K562 (cell line): Measurements from ENCODE around the gene ACKR3. TPM values are rescaled to one million over a fixed set of nuclear protein-coding genes. Genes with fewer than 3 reads are reported as not detected.

Experiments used
- ETV1 ChIP-seq: fragments of 450-650 bp; conservative IDR thresholded peaks from 2 replicates; pipeline ENCODE4 v1.6.1; 2016; ENCODE audit warnings: missing genetic modification characterization, control low read depth, low read depth, missing compliant biosample characterization
- NFIC ChIP-seq: fragments of 450-650 bp; IDR thresholded peaks from 2 replicates; pipeline ENCODE4 v1.6.1; 2017; ENCODE audit warnings: mild to moderate bottlenecking, inconsistent platforms
- ZNF384 ChIP-seq: IDR thresholded peaks from 2 replicates; pipeline ENCODE4 v1.6.1; 2012; ENCODE audit warnings: low read depth, low read length, improper control_type of control experiment
- polyA plus RNA-seq, 8 experiments: library from polyadenylated mRNA; depleted of rRNA in 4 of 8; stranded (reverse) in 5 of 8; unstranded in 3 of 8; fragments of >200 nt; fragmentation: Nextera tagmentation in 2 of 8; fragmentation: Illumina TruSeq in 1 of 8; extraction: Ambion mirVana in 2 of 8; extraction: Trizol in 1 of 8; gene quantifications; 2 replicates each; pipeline versions ENCODE4 v1.2.1 to v1.2.3, GENCODE V29; 2011 to 2014; ENCODE audit warnings: inconsistent platforms in 1 of 8, missing spikeins in 1 of 8
- total RNA-seq, 7 experiments: library from RNA; depleted of rRNA in 6 of 7; stranded (reverse); fragments of >200 nt in 6 of 7; fragmentation: Illumina TruSeq in 2 of 7; extraction: Trizol in 2 of 7; gene quantifications; 2 replicates each; pipeline versions ENCODE4 v1.2.1 to v1.2.3, GENCODE V29; 2011 to 2021; ENCODE audit warnings: low replicate concordance in 1 of 7
- TF ChIP-seq, protein P1 (sequence below): sonication (generic); formaldehyde crosslinking; IDR thresholded peaks from 2 replicates; pipeline ENCODE4 v1.4.0; 2020; ENCODE audit warnings: mild to moderate bottlenecking, missing genetic modification reagents
- TF ChIP-seq, protein P2 (sequence below): fragments of 250-450 bp; sonication (Bioruptor Pico); IDR thresholded peaks from 2 replicates; pipeline ENCODE4 v1.4.0; 2020; ENCODE audit warnings: mild to moderate bottlenecking, moderate library complexity
- TF ChIP-seq, protein P3 (sequence below): fragments of 150-350 bp; IDR thresholded peaks from 2 replicates; pipeline ENCODE4 v1.6.1; 2014; ENCODE audit warnings: low read depth, mild to moderate bottlenecking, low read length, borderline replicate concordance
- TF ChIP-seq, protein P4 (sequence below), 2 experiments: IDR thresholded peaks in 1 of 2; conservative IDR thresholded peaks in 1 of 2; 2 replicates each; pipeline ENCODE4 v1.6.1; 2016; ENCODE audit warnings: low read depth in 2 of 2, mild to moderate bottlenecking in 1 of 2, missing compliant biosample characterization in 1 of 2, missing genetic modification characterization in 1 of 2, moderate library complexity in 1 of 2
- TF ChIP-seq, protein P5 (sequence below), 2 experiments: fragments of 450-650 bp in 1 of 2; IDR thresholded peaks; 2 replicates each; pipeline ENCODE4 v1.6.1; 2011 to 2017; ENCODE audit warnings: low read depth in 2 of 2, antibody characterized with exemption in 1 of 2, borderline replicate concordance in 1 of 2, low read length in 1 of 2, mild to moderate bottlenecking in 1 of 2, mixed read lengths in 1 of 2; ENCODE audit not compliant: control insufficient read depth in 1 of 2
- TF ChIP-seq, protein P6 (sequence below): fragments of 450-650 bp; IDR thresholded peaks from 2 replicates; pipeline ENCODE4 v1.6.1; 2016; ENCODE audit warnings: antibody characterized with exemption

The ACKR3 gene
- total and polyA plus RNA-seq, 9 of the 15 experiments (the other 6 are each of a cell fraction or from before 2014, with no cell fraction given) = 0.07 TPM; not detected in 8

DNA sequence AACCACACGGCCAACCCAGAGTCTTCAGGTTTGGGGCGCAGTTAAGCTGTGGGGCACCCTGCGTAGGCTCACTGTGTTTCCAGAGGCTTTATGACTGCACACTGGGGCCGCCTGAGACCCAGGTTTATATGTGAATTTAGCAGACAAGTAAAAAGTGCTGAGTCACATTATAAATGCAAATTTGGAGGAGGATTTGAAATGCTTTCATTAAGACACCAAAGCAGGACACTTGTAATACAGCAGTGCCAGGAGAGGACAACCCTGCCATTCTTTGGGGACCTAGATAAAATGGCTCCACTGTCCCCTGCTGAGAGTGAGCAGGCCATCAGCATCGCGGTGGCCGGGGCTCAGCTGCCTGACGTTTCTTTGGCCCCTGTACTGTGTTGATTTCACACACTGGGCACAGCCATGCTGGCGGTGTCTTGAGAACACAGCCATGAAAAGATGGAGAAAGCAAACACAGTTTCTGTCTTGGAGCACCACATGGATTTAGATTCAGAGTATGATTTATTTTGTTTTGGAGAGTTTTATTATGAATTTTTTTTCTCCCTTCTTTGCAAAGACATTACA lies 10.2 kb downstream of the ACKR3 start (continued):
- TF ChIP-seq, protein P1, sequence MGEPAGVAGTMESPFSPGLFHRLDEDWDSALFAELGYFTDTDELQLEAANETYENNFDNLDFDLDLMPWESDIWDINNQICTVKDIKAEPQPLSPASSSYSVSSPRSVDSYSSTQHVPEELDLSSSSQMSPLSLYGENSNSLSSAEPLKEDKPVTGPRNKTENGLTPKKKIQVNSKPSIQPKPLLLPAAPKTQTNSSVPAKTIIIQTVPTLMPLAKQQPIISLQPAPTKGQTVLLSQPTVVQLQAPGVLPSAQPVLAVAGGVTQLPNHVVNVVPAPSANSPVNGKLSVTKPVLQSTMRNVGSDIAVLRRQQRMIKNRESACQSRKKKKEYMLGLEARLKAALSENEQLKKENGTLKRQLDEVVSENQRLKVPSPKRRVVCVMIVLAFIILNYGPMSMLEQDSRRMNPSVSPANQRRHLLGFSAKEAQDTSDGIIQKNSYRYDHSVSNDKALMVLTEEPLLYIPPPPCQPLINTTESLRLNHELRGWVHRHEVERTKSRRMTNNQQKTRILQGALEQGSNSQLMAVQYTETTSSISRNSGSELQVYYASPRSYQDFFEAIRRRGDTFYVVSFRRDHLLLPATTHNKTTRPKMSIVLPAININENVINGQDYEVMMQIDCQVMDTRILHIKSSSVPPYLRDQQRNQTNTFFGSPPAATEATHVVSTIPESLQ (CRISPR knock-in tag) = no peak
- TF ChIP-seq, protein P2, sequence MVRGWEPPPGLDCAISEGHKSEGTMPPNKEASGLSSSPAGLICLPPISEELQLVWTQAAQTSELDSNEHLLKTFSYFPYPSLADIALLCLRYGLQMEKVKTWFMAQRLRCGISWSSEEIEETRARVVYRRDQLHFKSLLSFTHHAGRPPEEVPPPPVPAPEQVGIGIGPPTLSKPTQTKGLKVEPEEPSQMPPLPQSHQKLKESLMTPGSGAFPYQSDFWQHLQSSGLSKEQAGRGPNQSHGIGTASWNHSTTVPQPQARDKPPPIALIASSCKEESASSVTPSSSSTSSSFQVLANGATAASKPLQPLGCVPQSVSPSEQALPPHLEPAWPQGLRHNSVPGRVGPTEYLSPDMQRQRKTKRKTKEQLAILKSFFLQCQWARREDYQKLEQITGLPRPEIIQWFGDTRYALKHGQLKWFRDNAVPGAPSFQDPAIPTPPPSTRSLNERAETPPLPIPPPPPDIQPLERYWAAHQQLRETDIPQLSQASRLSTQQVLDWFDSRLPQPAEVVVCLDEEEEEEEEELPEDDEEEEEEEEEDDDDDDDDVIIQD (CRISPR knock-in tag) = no peak
- TF ChIP-seq, protein P3, sequence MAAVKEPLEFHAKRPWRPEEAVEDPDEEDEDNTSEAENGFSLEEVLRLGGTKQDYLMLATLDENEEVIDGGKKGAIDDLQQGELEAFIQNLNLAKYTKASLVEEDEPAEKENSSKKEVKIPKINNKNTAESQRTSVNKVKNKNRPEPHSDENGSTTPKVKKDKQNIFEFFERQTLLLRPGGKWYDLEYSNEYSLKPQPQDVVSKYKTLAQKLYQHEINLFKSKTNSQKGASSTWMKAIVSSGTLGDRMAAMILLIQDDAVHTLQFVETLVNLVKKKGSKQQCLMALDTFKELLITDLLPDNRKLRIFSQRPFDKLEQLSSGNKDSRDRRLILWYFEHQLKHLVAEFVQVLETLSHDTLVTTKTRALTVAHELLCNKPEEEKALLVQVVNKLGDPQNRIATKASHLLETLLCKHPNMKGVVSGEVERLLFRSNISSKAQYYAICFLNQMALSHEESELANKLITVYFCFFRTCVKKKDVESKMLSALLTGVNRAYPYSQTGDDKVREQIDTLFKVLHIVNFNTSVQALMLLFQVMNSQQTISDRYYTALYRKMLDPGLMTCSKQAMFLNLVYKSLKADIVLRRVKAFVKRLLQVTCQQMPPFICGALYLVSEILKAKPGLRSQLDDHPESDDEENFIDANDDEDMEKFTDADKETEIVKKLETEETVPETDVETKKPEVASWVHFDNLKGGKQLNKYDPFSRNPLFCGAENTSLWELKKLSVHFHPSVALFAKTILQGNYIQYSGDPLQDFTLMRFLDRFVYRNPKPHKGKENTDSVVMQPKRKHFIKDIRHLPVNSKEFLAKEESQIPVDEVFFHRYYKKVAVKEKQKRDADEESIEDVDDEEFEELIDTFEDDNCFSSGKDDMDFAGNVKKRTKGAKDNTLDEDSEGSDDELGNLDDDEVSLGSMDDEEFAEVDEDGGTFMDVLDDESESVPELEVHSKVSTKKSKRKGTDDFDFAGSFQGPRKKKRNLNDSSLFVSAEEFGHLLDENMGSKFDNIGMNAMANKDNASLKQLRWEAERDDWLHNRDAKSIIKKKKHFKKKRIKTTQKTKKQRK = no peak
- TF ChIP-seq ZNF384 (no peak), ETV1 (tag) (no peak), NFIC (no peak)
- TF ChIP-seq, protein P4, sequence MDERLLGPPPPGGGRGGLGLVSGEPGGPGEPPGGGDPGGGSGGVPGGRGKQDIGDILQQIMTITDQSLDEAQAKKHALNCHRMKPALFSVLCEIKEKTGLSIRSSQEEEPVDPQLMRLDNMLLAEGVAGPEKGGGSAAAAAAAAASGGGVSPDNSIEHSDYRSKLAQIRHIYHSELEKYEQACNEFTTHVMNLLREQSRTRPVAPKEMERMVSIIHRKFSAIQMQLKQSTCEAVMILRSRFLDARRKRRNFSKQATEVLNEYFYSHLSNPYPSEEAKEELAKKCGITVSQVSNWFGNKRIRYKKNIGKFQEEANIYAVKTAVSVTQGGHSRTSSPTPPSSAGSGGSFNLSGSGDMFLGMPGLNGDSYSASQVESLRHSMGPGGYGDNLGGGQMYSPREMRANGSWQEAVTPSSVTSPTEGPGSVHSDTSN (CRISPR knock-in tag; IDR thresholded peaks at IDR 0.05; ENCODE audit: low read depth) = no peak
- TF ChIP-seq, protein P4 (tag; conservative IDR thresholded peaks at IDR 0.05; ENCODE audit: low read depth) = no peak
- TF ChIP-seq, protein P5, sequence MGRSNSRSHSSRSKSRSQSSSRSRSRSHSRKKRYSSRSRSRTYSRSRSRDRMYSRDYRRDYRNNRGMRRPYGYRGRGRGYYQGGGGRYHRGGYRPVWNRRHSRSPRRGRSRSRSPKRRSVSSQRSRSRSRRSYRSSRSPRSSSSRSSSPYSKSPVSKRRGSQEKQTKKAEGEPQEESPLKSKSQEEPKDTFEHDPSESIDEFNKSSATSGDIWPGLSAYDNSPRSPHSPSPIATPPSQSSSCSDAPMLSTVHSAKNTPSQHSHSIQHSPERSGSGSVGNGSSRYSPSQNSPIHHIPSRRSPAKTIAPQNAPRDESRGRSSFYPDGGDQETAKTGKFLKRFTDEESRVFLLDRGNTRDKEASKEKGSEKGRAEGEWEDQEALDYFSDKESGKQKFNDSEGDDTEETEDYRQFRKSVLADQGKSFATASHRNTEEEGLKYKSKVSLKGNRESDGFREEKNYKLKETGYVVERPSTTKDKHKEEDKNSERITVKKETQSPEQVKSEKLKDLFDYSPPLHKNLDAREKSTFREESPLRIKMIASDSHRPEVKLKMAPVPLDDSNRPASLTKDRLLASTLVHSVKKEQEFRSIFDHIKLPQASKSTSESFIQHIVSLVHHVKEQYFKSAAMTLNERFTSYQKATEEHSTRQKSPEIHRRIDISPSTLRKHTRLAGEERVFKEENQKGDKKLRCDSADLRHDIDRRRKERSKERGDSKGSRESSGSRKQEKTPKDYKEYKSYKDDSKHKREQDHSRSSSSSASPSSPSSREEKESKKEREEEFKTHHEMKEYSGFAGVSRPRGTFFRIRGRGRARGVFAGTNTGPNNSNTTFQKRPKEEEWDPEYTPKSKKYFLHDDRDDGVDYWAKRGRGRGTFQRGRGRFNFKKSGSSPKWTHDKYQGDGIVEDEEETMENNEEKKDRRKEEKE (IDR thresholded peaks at IDR 0.05; ENCODE audit: borderline replicate concordance in 1 of 2, control insufficient read depth in 1 of 2, low read depth in 2 of 2, low read length in 1 of 2) = no peak
- TF ChIP-seq, protein P6, sequence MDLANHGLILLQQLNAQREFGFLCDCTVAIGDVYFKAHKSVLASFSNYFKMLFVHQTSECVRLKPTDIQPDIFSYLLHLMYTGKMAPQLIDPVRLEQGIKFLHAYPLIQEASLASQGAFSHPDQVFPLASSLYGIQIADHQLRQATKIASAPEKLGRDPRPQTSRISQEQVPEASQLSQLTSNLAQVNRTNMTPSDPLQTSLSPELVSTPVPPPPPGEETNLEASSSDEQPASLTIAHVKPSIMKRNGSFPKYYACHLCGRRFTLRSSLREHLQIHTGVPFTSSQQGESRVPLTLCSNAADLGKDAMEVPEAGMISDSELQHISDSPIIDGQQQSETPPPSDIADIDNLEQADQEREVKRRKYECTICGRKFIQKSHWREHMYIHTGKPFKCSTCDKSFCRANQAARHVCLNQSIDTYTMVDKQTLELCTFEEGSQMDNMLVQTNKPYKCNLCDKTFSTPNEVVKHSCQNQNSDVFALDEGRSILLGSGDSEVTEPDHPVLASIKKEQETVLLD = no peak
- TF ChIP-seq, all 486 proteins: peak for 6
